ENCODE results near the gene LRRC32.

DNA sequence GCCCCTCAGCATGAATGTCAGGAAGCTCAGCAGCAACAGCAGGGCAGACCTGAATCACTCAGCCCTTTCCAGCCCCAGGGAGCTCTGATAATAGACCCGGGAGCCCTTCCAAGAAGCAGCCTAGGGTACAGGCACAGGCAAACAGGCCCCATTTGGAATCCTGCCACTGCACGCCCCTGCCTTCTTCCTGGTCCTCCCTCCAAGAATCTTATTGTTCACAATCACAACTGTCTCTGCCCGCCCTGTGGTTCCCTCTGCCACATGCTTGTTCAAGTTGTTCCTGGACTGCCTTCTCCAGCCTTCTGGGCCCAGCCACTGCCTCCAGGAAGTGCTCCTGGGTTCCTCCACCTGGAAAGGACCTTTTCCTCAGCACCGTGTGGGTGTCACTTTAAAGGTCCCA lies 54.6 kb downstream of the LRRC32 start:
- TF ChIP-seq, protein P1, sequence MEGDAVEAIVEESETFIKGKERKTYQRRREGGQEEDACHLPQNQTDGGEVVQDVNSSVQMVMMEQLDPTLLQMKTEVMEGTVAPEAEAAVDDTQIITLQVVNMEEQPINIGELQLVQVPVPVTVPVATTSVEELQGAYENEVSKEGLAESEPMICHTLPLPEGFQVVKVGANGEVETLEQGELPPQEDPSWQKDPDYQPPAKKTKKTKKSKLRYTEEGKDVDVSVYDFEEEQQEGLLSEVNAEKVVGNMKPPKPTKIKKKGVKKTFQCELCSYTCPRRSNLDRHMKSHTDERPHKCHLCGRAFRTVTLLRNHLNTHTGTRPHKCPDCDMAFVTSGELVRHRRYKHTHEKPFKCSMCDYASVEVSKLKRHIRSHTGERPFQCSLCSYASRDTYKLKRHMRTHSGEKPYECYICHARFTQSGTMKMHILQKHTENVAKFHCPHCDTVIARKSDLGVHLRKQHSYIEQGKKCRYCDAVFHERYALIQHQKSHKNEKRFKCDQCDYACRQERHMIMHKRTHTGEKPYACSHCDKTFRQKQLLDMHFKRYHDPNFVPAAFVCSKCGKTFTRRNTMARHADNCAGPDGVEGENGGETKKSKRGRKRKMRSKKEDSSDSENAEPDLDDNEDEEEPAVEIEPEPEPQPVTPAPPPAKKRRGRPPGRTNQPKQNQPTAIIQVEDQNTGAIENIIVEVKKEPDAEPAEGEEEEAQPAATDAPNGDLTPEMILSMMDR (IDR thresholded peaks at IDR 0.05), result no peak
- TF ChIP-seq POLR2AphosphoS5 (IDR thresholded peaks at IDR 0.05), result peak; percentile 36 to 45
